ENCODE results near the gene MAP6. TPM values are rescaled to one million over a fixed set of nuclear protein-coding genes. Genes with fewer than 3 reads are reported as not detected.

MAP6 gene
- under 1 TPM in 3 of 4 donors, not detected in 1; 0.22 to 0.33 (median 0.25) TPM for total RNA-seq

GRCh38 chr11:75668451-75669297 lies at the start of gene MAP6:
TSS of gene MAP6 (minus strand) at chr11:75669038. CDS start at chr11:75668369, 669 bp downstream.
- no peaks in the 10 kb centered on the region for H3K9me3 ChIP-seq
- ATAC-seq (peak; percentile 12 to 24), DNase-seq (no peak)
- TF ChIP-seq POLR2A (IDR thresholded peaks at IDR 0.05) (no peak), CTCF (IDR thresholded peaks at IDR 0.05 in 4 of 5, conservative IDR thresholded peaks at IDR 0.05 in 1 of 5) (no peak)
- in situ Hi-C loops (cut with MboI; ENCODE audit: low sequenced_read_pairs in 4 of 4) (no loop called here), intact Hi-C loops (cut with DNase I; ENCODE audit: low total_unique reads) (no loop called here)
- H3K27ac ChIP-seq: no peak within 1 kb of the TSS
- H3K36me3 ChIP-seq: no peaks in the 10 kb centered on the region
- H3K4me3 ChIP-seq: peak within 1 kb of the TSS; percentile 28 to 64 (median 55)
- peaks cover 27 to 55% (median 48%) of the 10 kb centered on the region in 3 donors for H3K27me3 ChIP-seq
- peaks cover 3 to 9% of the 10 kb centered on the region in 2 donors for H3K4me1 ChIP-seq

GRCh38 chr11:75717608-75718418 lies 49.0 kb upstream of the MAP6 start, which contains the start of gene MOGAT2:
TSS of gene MOGAT2 (plus strand) at chr11:75717838. CDS start at chr11:75717889, 51 bp downstream.
- intact Hi-C loops (cut with DNase I; ENCODE audit: low total_unique reads) (no loop called here), in situ Hi-C loops (cut with MboI; ENCODE audit: low sequenced_read_pairs in 4 of 4) (no loop called here)
- peak in 1 of 2 donors; percentile 57 for ATAC-seq
- Histone ChIP-seq H3K9me3 (no peaks in the 10 kb centered on the region), H3K4me3 (no peak within 1 kb of the TSS), H3K27ac (no peak within 1 kb of the TSS), H3K36me3 (no peaks in the 10 kb centered on the region), H3K4me1 (peaks cover 0 to 4% of the 10 kb centered on the region in 2 donors), H3K27me3 (no peaks in the 10 kb centered on the region)
- TF ChIP-seq CTCF (IDR thresholded peaks at IDR 0.05 in 4 of 5, conservative IDR thresholded peaks at IDR 0.05 in 1 of 5) (no peak), POLR2A (IDR thresholded peaks at IDR 0.05) (no peak)
- no peak for DNase-seq

- in situ Hi-C loops (cut with MboI; ENCODE audit: low sequenced_read_pairs in 4 of 4) (no loop called here), intact Hi-C loops (cut with DNase I; ENCODE audit: low total_unique reads) (no loop called here)
- Histone ChIP-seq H3K4me3 (no peak overlapping the region), H3K36me3 (no peaks in the 10 kb centered on the region), H3K27me3 (no peaks in the 10 kb centered on the region), H3K27ac (no peak overlapping the region), H3K4me1 (peaks cover 0 to 4% of the 10 kb centered on the region in 2 donors), H3K9me3 (no peaks in the 10 kb centered on the region)
- ATAC-seq (no peak), DNase-seq (no peak)
- TF ChIP-seq CTCF (IDR thresholded peaks at IDR 0.05 in 4 of 5, conservative IDR thresholded peaks at IDR 0.05 in 1 of 5) (no peak), POLR2A (IDR thresholded peaks at IDR 0.05) (no peak)
Observed at GRCh38 chr11:75716659-75717058, 47.8 kb upstream of the MAP6 start.

- H3K4me3 ChIP-seq: no peak overlapping the region
- in situ Hi-C loops (cut with MboI; ENCODE audit: low sequenced_read_pairs in 4 of 4) (no loop called here), intact Hi-C loops (cut with DNase I; ENCODE audit: low total_unique reads) (no loop called here)
- H3K27ac ChIP-seq: no peak overlapping the region
- no peaks in the 10 kb centered on the region for H3K9me3 ChIP-seq
- ATAC-seq: no peak
- TF ChIP-seq POLR2A (IDR thresholded peaks at IDR 0.05): no peak
- no peak for TF ChIP-seq CTCF (IDR thresholded peaks at IDR 0.05 in 4 of 5, conservative IDR thresholded peaks at IDR 0.05 in 1 of 5)
- no peaks in the 10 kb centered on the region for H3K36me3 ChIP-seq
- no peak for DNase-seq
- no peaks in the 10 kb centered on the region for H3K27me3 ChIP-seq
- H3K4me1 ChIP-seq: peaks cover 0 to 4% of the 10 kb centered on the region in 2 donors
Observed at GRCh38 chr11:75715688-75716087, 46.9 kb upstream of the MAP6 start.
